ENCODE results near the gene SLC19A1. TPM values are rescaled to one million over a fixed set of nuclear protein-coding genes. Genes with fewer than 3 reads are reported as not detected.
"Not testable (repeated sequence)": the region's sequence is repeated elsewhere in the genome, so short reads cannot be mapped to it uniquely, and the experiment has no call there.

Gene SLC19A1
- total RNA-seq, 1 experiment from 2014 or later: 17.9 TPM

GRCh38 chr21:45572783-45573451 lies 30.7 kb upstream of the SLC19A1 start:
- DNase-seq: no peak
- no peaks in the 10 kb centered on the region for H3K36me3 ChIP-seq (replicated peaks; ENCODE audit: control insufficient read depth, insufficient read depth, low read length)
- no peaks in the 10 kb centered on the region for H3K27me3 ChIP-seq (ENCODE audit: control insufficient read depth, insufficient read depth, low read length)
- no peak overlapping the region for H3K4me3 ChIP-seq (ENCODE audit: insufficient read depth, low read depth, low read length)

GRCh38 chr21:45572231-45572630 lies 30.0 kb upstream of the SLC19A1 start:
- DNase-seq: no peak
- Histone ChIP-seq H3K27me3 (ENCODE audit: control insufficient read depth, insufficient read depth, low read length) (no peaks in the 10 kb centered on the region), H3K36me3 (replicated peaks; ENCODE audit: control insufficient read depth, insufficient read depth, low read length) (no peaks in the 10 kb centered on the region), H3K4me3 (ENCODE audit: insufficient read depth, low read depth, low read length) (no peak overlapping the region)

- no peak for DNase-seq
- Histone ChIP-seq H3K27me3 (ENCODE audit: control insufficient read depth, insufficient read depth, low read length) (no peaks in the 10 kb centered on the region), H3K36me3 (replicated peaks; ENCODE audit: control insufficient read depth, insufficient read depth, low read length) (no peaks in the 10 kb centered on the region), H3K4me3 (ENCODE audit: insufficient read depth, low read depth, low read length) (no peak overlapping the region)
Measured at GRCh38 chr21:45571641-45572040, 29.4 kb upstream of the SLC19A1 start.

- Histone ChIP-seq H3K4me3 (ENCODE audit: insufficient read depth, low read depth, low read length) (no peak overlapping the region), H3K36me3 (replicated peaks; ENCODE audit: control insufficient read depth, insufficient read depth, low read length) (no peaks in the 10 kb centered on the region), H3K27me3 (ENCODE audit: control insufficient read depth, insufficient read depth, low read length) (no peaks in the 10 kb centered on the region)
- no peak for DNase-seq
Measured at GRCh38 chr21:45570826-45571601, 28.8 kb upstream of the SLC19A1 start.

- H3K36me3 ChIP-seq (replicated peaks; ENCODE audit: control insufficient read depth, insufficient read depth, low read length): no peaks in the 10 kb centered on the region
- H3K4me3 ChIP-seq (ENCODE audit: insufficient read depth, low read depth, low read length): no peak overlapping the region
- no peak for DNase-seq
- no peaks in the 10 kb centered on the region for H3K27me3 ChIP-seq (ENCODE audit: control insufficient read depth, insufficient read depth, low read length)
Measured at GRCh38 chr21:45570071-45570470, 27.8 kb upstream of the SLC19A1 start.

GRCh38 chr21:45568383-45568782 lies 26.1 kb upstream of the SLC19A1 start:
- DNase-seq: no peak
- Histone ChIP-seq H3K4me3 (ENCODE audit: insufficient read depth, low read depth, low read length) (no peak overlapping the region), H3K27me3 (ENCODE audit: control insufficient read depth, insufficient read depth, low read length) (no peaks in the 10 kb centered on the region), H3K36me3 (replicated peaks; ENCODE audit: control insufficient read depth, insufficient read depth, low read length) (no peaks in the 10 kb centered on the region)

- H3K36me3 ChIP-seq (replicated peaks; ENCODE audit: control insufficient read depth, insufficient read depth, low read length); H3K27me3 ChIP-seq (ENCODE audit: control insufficient read depth, insufficient read depth, low read length); H3K4me3 ChIP-seq (ENCODE audit: insufficient read depth, low read depth, low read length); DNase-seq: not testable (repeated sequence)
Measured at GRCh38 chr21:45564137-45564536, 21.9 kb upstream of the SLC19A1 start.

- Histone ChIP-seq H3K36me3 (replicated peaks; ENCODE audit: control insufficient read depth, insufficient read depth, low read length) (no peaks in the 10 kb centered on the region), H3K27me3 (ENCODE audit: control insufficient read depth, insufficient read depth, low read length) (no peaks in the 10 kb centered on the region), H3K4me3 (ENCODE audit: insufficient read depth, low read depth, low read length) (no peak overlapping the region)
- no peak for DNase-seq
Measured at GRCh38 chr21:45562965-45563364, 20.7 kb upstream of the SLC19A1 start.

GRCh38 chr21:45562402-45562801 lies 20.2 kb upstream of the SLC19A1 start:
- no peaks in the 10 kb centered on the region for H3K27me3 ChIP-seq (ENCODE audit: control insufficient read depth, insufficient read depth, low read length)
- no peak for DNase-seq
- H3K4me3 ChIP-seq (ENCODE audit: insufficient read depth, low read depth, low read length): no peak overlapping the region
- no peaks in the 10 kb centered on the region for H3K36me3 ChIP-seq (replicated peaks; ENCODE audit: control insufficient read depth, insufficient read depth, low read length)

- H3K36me3 ChIP-seq (replicated peaks; ENCODE audit: control insufficient read depth, insufficient read depth, low read length); DNase-seq; H3K27me3 ChIP-seq (ENCODE audit: control insufficient read depth, insufficient read depth, low read length); H3K4me3 ChIP-seq (ENCODE audit: insufficient read depth, low read depth, low read length): not testable (repeated sequence)
Measured at GRCh38 chr21:45561241-45561640, 19.0 kb upstream of the SLC19A1 start.

GRCh38 chr21:45560106-45561021 lies 18.1 kb upstream of the SLC19A1 start:
- H3K27me3 ChIP-seq (ENCODE audit: control insufficient read depth, insufficient read depth, low read length): no peaks in the 10 kb centered on the region
- H3K4me3 ChIP-seq (ENCODE audit: insufficient read depth, low read depth, low read length): no peak overlapping the region
- H3K36me3 ChIP-seq (replicated peaks; ENCODE audit: control insufficient read depth, insufficient read depth, low read length): no peaks in the 10 kb centered on the region
- DNase-seq: peak; percentile 72

GRCh38 chr21:45559216-45560105 lies 17.2 kb upstream of the SLC19A1 start:
- Histone ChIP-seq H3K4me3 (ENCODE audit: insufficient read depth, low read depth, low read length) (no peak overlapping the region), H3K27me3 (ENCODE audit: control insufficient read depth, insufficient read depth, low read length) (no peaks in the 10 kb centered on the region), H3K36me3 (replicated peaks; ENCODE audit: control insufficient read depth, insufficient read depth, low read length) (no peaks in the 10 kb centered on the region)
- DNase-seq: peak; percentile 75

- Histone ChIP-seq H3K4me3 (ENCODE audit: insufficient read depth, low read depth, low read length) (no peak overlapping the region), H3K27me3 (ENCODE audit: control insufficient read depth, insufficient read depth, low read length) (no peaks in the 10 kb centered on the region), H3K36me3 (replicated peaks; ENCODE audit: control insufficient read depth, insufficient read depth, low read length) (no peaks in the 10 kb centered on the region)
- peak; percentile 47 for DNase-seq
Measured at GRCh38 chr21:45558044-45558721, 15.9 kb upstream of the SLC19A1 start.

Measured in H7 (cell line).